Hematopoietic multipotent progenitor cell treated with erythropoietin and hydrocortisone succinate and interleukin-3 and kit ligand, for 4 days (in vitro differentiated cells): ENCODE measurements around the gene C2orf72.

Source experiments
- DNase-seq: peaks from one replicate; pipeline ENCODE4 v3.0.0-alpha.2; 2015

Gene C2orf72

GRCh38 chr2:231088754-231089153 is 51.4 kb downstream of the C2orf72 start:
- DNase-seq, result no peak

- no peak for DNase-seq
Measured at GRCh38 chr2:231093933-231094332, 56.6 kb downstream of the C2orf72 start.

GRCh38 chr2:231094736-231095346 is 57.5 kb downstream of the C2orf72 start:
- DNase-seq, result peak; percentile 33
